ENCODE results near the gene RAPGEF2. TPM values are rescaled to one million over a fixed set of nuclear protein-coding genes. Genes with fewer than 3 reads are reported as not detected.

RAPGEF2 gene
- polyA plus RNA-seq, 4 donors: 38.7 to 52.5 (median 46.9) TPM

DNA sequence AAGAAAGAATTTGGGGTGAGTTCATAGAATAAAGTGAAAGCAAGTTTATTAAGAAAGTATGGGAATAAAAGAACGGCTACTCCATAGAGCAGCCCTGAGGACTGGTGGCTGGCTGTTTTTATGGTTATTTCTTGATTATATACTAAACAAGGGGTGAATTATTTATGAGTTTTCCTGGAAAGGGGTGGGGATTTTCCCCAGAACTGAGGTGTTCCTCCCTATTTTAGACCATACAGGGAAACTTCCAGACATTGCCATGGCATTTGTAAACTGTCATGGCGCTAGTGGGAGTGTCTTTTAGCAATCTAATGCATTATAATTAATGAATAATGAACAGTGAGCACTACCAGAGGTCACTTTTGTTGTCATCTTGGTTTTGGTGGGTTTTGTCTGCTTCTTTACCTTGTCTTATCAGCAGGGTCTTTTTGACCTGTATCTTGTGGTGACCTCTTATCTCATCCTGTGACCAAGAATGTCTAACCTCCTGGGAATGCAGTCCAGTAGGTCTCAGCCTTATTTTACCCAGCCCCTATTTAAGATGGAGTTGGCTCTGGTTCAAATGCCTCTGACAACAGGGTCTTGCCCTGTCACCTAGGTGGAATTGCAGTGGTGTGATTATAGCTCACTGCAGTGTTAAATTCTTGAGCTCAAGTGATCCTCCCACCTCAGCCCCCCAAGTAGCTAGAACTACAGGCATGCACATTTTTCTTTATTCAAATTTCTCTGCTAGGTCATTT lies 27.1 kb downstream of the RAPGEF2 start:
- DNase-seq (ENCODE audit: low read depth in 4 of 4, low spot score in 3 of 4): no peak

DNA sequence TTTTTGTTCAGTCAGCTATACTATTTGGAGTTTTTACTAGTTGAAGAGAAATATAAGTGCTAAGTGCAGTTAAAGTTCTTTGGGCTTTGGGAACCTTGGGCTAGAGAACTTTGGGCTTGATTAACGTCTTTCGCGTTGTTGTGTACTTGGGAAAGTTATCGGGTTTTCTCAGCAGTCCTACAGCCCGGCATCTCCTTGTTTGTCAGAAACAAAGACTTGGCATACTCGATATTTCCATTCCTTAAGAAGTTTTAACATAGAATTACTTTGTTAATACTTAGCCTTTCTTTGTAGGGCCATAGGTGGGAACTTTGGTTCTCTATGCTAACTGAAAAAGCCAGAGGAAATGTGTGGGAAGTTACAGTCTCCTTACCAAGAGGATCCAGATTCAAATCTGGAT lies 28.7 kb downstream of the RAPGEF2 start:
- DNase-seq (ENCODE audit: low read depth in 4 of 4, low spot score in 3 of 4): no peak

DNA sequence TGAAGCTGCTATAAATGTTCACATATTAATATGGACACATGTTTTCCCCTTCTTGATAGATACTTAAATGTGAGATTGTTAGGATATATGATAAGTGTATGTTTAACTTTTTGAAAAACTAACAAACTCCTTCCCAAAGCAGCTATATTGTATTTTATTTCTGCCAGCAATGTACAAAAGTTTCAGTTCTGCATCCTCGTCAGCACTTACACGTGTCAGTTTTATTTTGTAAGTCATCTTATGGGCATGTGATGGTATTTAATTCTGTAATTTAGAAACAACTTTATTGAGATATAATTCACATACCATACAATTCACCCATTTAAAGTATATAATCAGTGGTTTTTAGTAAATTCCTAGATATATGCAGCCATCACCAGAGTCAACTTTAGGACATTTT lies 31.6 kb downstream of the RAPGEF2 start:
- DNase-seq (ENCODE audit: low read depth in 4 of 4, low spot score in 3 of 4): no peak

DNA sequence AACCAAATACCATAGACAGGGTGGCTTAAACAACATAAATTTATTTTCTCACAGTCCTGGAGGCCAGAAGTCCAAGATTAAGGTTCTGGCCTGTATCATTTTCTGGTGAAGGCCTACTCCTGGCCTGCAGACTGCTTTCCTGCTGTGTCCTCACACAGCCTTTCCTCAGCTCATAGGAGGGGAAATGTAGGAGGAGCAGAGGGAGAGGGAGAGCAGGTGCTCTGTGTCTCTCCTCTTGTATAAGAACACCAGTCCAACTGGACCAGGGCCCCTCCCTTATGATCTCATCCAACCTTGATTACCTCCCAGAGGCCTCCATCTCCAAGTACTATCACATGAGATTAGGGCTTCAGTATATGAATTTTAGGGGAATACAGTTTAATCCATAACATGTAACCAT lies 34.3 kb downstream of the RAPGEF2 start:
- no peak for DNase-seq (ENCODE audit: low read depth in 4 of 4, low spot score in 3 of 4)

DNA sequence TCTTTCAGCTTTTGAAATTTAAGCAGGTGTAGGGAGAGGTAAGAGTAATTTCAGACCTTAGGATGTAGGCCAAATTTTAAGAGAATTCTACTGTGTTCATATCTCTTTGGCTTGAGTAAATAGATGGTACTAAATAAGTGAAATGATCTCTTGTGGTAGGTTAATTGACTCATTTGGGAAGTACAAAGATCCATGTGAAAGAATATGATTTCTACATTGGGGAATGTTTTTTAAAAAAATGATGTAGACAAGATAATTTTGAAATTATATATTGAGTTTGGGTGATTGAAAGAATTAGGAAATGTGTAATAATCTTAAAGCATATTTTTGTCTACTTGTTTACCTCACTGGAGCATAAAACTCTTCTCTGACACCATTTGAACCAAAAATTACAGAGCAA lies 35.6 kb downstream of the RAPGEF2 start:
- DNase-seq (ENCODE audit: low read depth in 4 of 4, low spot score in 3 of 4): no peak

DNA sequence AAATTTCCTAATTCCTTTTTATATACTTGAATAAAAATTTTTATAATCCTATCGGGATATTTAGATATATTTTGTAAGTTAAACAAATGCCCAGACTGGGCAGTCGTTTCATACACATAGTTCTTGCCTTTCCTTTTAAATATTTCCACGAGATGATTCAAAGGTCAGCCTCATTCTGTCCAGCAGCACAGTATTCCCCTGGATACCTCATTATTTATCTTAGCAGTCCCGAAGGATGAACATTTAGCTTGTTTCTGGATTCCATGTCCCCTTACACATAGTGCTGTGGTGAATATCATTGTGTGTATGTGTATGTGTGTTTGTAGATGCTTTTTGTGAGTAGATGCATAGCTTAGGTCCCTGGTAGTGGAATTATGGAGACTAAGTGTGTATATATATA lies 38.3 kb downstream of the RAPGEF2 start:
- no peak for DNase-seq (ENCODE audit: low read depth in 4 of 4, low spot score in 3 of 4)

DNA sequence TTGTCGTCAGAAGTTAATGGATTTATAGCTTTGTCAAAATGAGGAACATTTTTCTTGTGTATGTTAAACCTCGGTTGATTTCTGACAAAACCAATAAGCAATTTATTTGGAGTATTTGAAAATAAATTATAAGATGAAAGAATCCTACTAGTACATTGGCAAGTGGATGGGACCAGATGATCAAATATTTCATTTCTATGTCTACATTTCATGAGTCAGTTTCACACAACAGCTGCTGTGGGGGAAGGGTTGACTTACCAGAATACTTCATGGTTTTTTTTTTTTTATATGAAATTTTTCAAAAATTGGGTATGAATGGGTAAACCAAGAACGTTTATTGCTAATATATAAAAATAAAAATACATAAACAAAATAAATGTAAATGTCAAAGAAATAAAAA lies 39.4 kb downstream of the RAPGEF2 start:
- DNase-seq (ENCODE audit: low read depth in 4 of 4, low spot score in 3 of 4): no peak

DNA sequence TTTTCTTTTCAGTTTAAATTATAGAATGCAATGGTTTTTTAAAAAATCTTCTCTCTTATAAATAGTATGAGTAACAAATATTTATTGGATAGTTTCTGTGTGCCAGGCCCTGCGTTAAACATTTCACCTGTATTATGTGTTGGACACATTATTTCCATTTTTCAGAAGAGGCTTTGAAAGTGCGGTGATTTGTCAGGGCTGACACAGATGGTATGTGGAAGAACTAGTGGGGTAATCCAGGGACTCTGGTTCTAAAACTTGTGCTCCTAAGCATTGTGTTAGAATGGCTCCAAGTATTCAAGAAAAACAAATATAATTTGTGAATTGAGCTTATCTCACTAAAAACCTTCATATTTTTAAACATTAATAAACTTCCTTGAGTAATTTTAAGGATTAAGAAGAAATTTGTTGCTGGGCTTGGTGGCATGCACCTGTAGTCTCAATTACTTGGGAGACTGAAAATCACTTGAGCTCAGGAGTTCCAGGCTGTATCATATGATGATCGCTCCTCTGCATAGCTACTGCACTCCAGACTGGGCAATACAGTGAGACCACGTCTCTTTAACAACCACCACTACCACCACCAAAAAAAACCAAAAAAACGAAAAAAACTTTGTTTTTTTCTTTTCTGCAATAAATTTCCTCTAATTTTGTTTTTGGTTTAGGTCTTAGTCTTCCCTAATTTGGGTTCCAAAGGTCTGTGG lies 40.0 kb downstream of the RAPGEF2 start:
- no peak for DNase-seq (ENCODE audit: low read depth in 4 of 4, low spot score in 3 of 4)

DNA sequence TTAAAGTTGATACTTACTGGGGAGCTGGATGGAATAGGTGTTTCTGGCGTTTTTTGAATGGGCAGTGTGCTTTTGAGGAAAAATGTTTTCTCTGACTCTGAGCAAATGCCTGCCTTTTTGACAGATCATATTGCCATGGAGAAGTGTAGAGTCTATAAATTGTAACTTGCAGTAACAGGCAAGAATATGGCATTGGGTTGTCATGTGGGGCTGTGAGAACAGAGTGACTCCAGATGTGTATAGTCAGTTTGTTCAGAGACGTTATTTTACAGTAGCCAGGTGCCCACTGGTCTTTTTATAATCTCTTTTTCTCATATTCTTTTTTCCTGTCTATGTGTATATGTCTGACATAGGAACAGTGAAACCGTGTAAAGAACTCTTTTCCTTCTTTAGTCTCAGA lies 40.8 kb downstream of the RAPGEF2 start:
- DNase-seq (ENCODE audit: low read depth in 4 of 4, low spot score in 3 of 4): no peak

DNA sequence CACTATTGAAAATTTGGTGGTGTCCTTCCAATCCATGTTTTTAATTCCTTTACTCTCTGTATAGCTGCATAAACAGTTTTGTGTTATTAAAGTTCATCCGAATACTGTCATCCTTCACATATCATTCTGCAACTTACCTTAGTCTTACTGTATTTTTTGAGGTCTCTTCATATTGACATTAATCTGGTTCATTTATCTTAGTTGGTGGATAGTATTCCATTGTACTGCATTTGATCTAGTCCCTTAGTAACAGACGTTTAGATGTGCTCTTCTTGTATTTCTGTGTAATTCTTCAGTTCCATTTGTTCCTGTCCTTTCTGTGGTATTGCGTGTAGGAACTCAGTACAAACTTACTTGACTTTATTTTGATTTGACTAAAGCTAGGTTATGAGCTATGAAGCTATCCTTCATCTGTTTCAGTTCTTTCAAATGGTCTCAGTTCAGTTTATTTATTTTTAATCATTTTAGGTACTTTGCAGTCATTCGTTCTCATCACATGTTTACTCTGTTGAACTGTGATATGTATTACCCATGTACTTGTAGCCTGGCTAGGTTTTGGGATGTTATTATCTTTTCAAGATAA lies 41.3 kb downstream of the RAPGEF2 start:
- DNase-seq (ENCODE audit: low read depth in 4 of 4, low spot score in 3 of 4): no peak

DNA sequence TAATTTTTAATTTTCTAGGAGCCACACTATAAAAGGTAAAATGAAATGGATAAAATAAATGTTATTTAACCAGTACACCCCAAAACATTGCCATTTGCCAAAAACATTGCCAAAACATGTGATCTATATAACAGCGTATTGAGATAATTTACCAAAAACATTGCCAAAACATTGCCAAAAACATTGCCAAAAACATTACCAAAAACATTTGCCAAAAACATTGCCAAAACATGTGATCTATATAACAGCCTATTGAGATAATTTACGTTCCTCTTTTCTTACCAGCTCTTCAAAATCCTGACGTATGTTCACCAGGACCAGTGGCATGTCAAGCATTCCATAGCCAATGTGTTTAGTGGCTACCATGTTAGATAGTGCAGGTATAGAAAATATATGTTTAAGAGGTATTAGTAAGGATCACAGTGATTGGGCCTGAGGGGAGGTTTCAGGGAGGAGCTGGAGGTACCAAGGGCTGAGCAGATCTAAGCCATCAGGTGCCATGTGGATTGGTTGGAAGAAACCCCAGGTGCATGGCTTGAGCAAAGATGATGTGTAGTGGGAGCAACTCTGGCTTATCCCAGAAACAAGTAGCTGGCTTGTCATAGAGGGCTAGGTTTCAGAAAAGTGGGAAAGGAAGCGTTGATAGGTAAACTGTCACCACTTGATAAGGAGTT lies 42.6 kb downstream of the RAPGEF2 start:
- DNase-seq (ENCODE audit: low read depth in 4 of 4, low spot score in 3 of 4): no peak

DNA sequence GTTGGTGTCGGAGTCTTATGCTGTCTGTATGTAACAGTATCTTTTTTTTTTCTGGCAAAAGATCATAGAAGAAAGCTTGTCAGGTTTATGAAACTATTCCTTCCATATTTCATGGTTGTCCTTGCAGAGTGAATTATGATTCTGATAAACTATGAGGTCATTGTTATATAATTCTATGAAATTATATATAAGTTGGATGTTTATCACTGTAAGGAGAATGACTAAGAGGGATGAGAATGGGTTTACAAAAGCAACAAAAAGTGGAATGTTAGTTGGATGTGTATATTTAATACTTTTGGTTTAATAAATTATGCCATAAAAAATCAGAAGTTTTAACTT lies 43.1 kb downstream of the RAPGEF2 start:
- no peak for DNase-seq (ENCODE audit: low read depth in 4 of 4, low spot score in 3 of 4)

DNA sequence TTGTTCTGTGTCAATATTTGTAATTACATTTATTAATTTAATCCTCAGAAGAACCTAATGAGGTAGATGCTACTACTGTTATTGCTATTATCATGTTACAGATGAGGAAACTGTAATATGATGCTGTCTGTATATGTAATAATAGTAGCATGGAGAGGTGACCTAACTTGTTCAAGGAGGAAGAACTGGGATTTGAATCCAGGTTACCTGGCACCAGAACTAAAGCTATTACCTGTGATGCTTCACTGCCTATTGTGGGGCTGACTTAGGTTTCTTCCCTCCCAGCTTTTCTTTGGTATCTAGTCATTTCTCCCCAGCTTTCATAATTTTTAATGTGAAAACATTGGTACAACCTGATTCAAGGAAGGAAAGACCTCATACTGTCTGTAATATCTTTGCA lies 43.6 kb downstream of the RAPGEF2 start:
- no peak for DNase-seq (ENCODE audit: low read depth in 4 of 4, low spot score in 3 of 4)

DNA sequence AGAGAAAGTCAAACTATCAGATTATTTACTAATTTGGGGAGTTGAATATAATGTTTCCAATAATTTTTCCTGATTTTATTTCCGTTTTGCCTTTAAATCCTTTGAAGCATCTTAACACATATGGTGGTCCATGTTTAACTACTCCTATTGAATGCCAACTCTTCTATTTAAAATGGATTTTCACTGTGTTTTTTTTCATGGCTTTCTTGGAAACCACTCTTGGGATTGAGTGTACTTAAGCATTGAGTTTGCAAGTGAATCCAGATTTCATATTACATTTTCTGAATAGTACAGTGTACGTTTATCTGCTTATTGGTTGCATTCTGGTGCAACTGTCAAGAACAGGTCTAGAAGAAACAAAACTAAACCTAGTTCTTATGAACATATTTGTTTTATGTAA lies 45.6 kb downstream of the RAPGEF2 start:
- DNase-seq (ENCODE audit: low read depth in 4 of 4, low spot score in 3 of 4): no peak

DNA sequence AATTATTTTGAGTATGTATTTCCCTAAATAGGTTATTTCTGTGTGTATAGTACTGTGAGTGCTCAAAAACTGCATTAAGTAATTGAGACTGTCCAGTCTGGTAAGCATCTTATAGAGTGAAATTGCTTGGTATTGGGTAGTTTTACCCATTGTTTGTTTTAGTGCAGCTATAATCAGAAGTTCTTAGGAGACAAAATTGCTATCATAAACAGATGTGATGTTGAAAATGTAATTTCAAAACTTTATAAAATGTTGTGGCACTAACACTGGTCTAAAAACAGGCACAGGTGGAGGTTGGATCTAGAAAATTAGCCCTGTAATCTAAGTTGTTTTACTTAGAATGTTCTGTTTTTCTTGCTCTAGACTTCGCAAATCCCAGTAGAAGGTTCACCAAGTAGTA lies 46.8 kb downstream of the RAPGEF2 start:
- no peak for DNase-seq (ENCODE audit: low read depth in 4 of 4, low spot score in 3 of 4)

DNA sequence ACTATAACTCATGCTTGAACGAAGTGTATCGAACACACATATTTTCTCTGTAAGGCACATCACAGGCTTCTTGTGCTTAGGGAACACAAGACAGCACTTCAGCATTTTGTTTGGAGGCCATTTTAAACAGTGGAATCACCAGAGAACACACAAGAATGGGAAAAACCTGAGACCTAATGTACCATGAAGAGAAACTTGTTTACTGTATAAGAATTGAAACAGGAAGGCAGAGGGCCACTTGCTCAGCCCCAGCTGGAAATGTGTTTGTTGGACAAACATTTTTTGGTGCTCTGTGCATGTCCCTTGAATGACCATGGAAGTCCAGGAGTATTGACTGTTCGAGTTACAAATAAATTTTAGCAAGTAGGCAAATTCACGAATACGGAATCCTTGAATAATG lies 47.5 kb downstream of the RAPGEF2 start:
- peak in 1 of 4 donors; percentile 15 for DNase-seq (ENCODE audit: low read depth in 4 of 4, low spot score in 3 of 4)

DNA sequence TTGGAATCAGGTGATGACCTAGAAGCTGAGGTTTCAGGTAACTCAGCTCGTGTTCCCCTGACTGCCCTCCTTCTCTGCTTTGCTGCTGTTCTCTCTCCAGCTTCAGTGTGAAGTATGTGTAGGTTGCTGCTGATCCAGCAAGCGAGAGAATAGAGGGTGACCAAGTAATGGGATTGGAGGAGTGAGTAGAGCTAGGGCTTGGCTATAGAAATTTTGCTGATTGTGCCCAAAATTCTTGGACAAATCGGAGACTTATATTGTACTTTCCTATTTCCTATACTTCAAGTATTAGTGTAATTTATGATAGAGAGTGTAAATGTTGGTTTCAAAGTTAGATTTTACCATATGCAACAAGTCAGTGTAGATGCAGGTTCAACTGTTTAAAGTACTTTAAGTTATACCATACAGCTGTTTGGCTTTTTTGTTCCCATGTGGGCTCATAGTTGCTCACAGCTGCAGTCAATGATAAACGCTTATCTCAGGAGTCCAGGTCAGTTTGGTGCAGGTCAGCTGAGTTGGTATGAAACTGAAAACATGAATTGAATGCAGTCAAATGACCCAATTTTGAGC lies 48.0 kb downstream of the RAPGEF2 start:
- peak in 1 of 4 donors; percentile 7 for DNase-seq (ENCODE audit: low read depth in 4 of 4, low spot score in 3 of 4)

DNA sequence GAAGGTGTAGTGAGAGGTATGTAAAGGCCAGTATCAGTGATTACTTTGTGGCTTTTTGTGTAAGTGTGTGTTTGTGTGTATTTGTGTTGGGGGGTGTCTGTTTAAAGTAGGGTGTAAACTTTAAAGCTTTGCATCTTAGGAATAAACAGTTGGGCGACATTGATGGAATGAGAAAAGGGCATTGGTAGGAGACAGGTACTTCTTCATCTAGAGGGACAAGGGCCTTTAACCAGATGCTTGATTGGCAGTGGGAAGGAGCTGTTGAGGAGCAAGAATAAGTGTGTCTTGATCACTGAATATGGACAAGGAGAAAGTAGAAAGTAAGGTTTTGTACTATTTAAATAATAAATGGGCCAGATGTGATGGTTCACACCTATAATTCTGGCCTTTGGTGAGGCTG lies 48.8 kb downstream of the RAPGEF2 start:
- no peak for DNase-seq (ENCODE audit: low read depth in 4 of 4, low spot score in 3 of 4)

DNA sequence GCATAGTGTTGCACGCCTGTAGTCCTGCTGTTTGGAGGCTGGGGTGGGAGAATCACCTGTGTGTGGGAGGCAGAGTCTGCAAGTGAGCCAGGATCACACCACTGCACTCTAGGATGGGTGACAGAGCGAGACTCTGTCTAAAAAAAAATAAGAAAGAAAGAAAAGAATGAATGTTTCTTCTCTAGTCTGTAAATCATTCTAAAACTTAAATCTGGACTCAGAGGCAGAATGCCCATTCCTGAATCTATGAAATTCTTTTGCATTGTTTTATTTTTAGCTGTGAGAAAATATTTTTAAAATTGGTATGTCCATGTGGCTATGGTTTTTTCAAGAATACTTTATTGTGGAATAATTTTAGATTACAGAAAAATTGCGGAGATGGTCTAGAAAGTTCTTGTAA lies 49.3 kb downstream of the RAPGEF2 start:
- no peak for DNase-seq (ENCODE audit: low read depth in 4 of 4, low spot score in 3 of 4)

DNA sequence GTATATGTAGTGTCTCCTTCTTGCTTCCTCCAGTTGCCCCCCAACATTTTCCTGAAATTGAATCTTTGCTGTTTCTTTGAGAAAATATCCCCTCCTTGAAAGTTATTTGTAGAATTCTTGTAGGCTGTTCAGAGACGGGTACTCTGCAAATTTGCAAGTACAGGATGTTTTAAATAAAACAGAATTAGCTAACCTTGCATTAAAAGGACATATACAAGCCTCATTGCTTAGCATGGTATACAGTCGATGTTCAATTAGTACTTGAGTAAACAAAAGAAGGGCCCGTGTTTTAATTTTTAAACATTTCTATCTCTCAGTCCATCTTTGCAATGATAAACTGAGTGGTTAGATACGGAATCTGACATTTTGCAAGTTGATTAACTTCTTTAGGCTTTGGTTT lies 50.8 kb downstream of the RAPGEF2 start:
- no peak for DNase-seq (ENCODE audit: low read depth in 4 of 4, low spot score in 3 of 4)

DNA sequence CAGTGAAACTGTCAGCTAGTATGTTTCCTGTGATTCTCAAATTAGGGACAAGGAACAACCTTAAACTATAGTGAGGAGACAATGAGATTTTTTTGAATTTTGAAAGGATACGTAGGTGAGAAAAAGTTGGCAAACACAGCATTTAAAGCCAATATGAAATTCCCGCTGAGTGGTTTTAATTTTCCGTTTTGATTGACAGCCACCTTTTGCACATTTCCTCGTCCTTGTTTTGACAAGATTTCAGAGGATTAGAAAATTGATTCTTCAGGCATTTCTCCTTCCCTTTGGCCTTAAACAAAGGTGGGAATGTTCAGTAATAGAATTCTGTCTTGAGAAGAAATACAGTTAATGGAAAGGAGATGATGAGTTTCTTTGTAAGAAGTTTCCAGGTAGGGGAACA lies 52.2 kb downstream of the RAPGEF2 start:
- no peak for DNase-seq (ENCODE audit: low read depth in 4 of 4, low spot score in 3 of 4)
